HUES64 (cell line): ENCODE data around the gene HRH1.
A peak's percentile ranks its signal among the peaks of the same experiment; 100 is the strongest.
"Not testable (repeated sequence)": the region's sequence is repeated elsewhere in the genome, so short reads cannot be mapped to it uniquely, and the experiment has no call there.

ENCODE experiments used
- H3K27ac ChIP-seq: 2 replicates; pipeline ENCODE4 v1.7.0; 2013; ENCODE audit warnings: low read depth, low read length, inconsistent platforms
- H3K27me3 ChIP-seq: 2 replicates; pipeline ENCODE4 v1.6.1; 2013; ENCODE audit warnings: mild to moderate bottlenecking, low read length; ENCODE audit not compliant: insufficient read depth
- H3K36me3 ChIP-seq: 2 replicates; pipeline ENCODE4 v1.6.1; 2013; ENCODE audit warnings: mild to moderate bottlenecking, low read length; ENCODE audit not compliant: insufficient read depth
- H3K4me1 ChIP-seq: 2 replicates; pipeline ENCODE4 v1.6.1; 2013; ENCODE audit warnings: mild to moderate bottlenecking, low read length, moderate library complexity; ENCODE audit not compliant: insufficient read depth
- H3K4me3 ChIP-seq: 2 replicates; pipeline ENCODE4 v1.5.1; 2013; ENCODE audit warnings: mild to moderate bottlenecking, low read length, moderate library complexity
- H3K9ac ChIP-seq: 2 replicates; pipeline ENCODE4 v1.6.1; 2013; ENCODE audit warnings: mild to moderate bottlenecking, low read depth, low read length
- H3K9me3 ChIP-seq: 2 replicates; pipeline ENCODE4 v1.6.1; 2013; ENCODE audit warnings: low read depth, low read length; ENCODE audit not compliant: insufficient read depth
- WGBS: fragments of 150-250, 120-280 bp; methylation state at CpG from one replicate; pipeline ENCODE4 v1.1.7; 2013; ENCODE audit warnings: missing lambda C conversion rate; 5-methylcytosine and 5-hydroxymethylcytosine counted together

Gene HRH1

DNA sequence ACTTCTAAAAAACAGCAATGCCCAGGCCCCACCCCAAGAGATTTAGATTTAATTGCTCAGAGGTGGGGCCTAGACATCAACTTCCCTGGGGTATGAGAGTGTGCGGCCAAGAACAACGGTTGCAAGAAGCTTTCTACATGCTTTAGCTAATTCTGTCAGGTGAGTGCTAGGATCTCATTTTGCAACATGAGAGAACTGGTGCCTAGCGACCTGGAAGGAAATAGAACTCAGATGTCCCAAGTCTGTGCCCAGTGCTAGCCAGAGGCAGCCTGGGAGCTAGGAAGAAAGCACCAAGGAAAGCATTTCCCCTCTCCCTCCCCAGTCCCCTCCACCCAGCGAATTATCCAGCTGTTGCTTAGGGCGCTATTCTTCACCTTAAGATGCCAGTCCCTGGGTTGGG lies 22.9 kb upstream of the HRH1 start:
- no peak overlapping the region for H3K9ac ChIP-seq
- 68% methylated on average over 5 of the region's 5 CpGs for WGBS
- no peaks in the 10 kb centered on the region for H3K27me3 ChIP-seq
- no peaks in the 10 kb centered on the region for H3K36me3 ChIP-seq
- no peak overlapping the region for H3K27ac ChIP-seq
- H3K4me3 ChIP-seq, result no peak overlapping the region
- no peaks in the 10 kb centered on the region for H3K4me1 ChIP-seq
- no peaks in the 10 kb centered on the region for H3K9me3 ChIP-seq

DNA sequence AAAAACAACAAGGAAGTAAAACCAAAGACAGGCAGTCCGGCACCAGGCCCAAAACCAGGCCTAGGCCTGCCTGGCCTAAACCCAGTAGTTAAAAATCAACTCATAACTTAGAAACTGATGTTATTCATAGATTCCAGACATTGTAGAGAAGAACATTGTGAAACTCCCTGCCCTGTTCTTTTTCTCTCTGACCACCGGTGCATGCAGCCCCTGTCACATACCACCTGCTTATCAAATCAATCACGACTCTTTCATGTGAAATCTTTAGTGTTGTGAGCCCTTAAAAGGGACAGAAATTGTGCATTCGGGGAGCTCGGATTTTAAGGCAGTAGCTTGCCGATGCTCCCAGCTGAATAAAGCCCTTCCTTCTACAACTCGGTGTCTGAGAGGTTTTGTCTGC lies 22.4 kb upstream of the HRH1 start:
- H3K27me3 ChIP-seq, H3K4me1 ChIP-seq, H3K4me3 ChIP-seq, H3K9me3 ChIP-seq, H3K27ac ChIP-seq, H3K36me3 ChIP-seq, H3K9ac ChIP-seq: not testable (repeated sequence)
- 87% methylated on average over 3 of the region's 7 CpGs for WGBS

DNA sequence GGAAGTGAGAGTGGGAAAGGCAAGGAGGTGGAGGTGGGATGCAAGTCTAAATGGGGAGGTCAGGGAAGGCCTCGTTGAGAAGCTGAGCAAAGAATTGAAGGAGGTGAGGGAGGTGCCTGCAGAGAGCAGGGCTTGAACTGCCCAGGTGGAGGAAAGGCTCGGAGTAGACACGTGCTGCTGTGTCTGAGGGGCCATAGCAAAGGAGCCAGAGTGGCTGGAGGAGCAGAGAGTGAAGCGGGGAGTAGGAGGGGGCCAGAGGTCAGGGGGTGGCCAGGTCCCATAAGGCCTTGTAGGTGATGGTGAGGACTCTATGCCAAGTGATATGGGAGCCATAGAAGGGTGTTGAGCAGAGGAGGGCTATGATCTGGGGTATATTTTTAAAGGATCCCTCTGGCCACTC lies 21.4 kb upstream of the HRH1 start:
- no peak overlapping the region for H3K9ac ChIP-seq
- 83% methylated on average over 4 of the region's 4 CpGs for WGBS
- no peak overlapping the region for H3K27ac ChIP-seq
- no peaks in the 10 kb centered on the region for H3K36me3 ChIP-seq
- no peaks in the 10 kb centered on the region for H3K9me3 ChIP-seq
- no peaks in the 10 kb centered on the region for H3K27me3 ChIP-seq
- H3K4me3 ChIP-seq, result no peak overlapping the region
- H3K4me1 ChIP-seq, result no peaks in the 10 kb centered on the region

DNA sequence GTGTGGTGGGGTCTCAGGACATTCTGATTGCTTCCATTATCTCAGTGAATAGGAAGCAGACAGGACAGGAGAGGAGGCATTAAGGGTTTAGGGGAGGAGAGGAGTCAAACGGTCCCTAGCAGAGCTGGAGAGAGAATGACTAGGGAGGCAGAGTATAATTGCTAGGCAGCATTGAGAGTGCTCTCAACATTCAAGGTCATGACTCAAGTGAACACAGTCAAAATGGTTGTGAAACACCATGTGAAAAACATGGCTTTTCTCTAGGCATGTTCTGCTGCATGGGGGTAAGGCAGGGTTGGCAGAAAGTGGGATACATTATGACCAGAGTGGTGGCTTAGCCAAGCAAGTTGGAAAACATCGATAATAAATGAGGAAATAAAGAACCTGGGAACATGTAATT lies 19.5 kb upstream of the HRH1 start:
- Histone ChIP-seq H3K27ac (no peak overlapping the region), H3K27me3 (no peaks in the 10 kb centered on the region), H3K36me3 (no peaks in the 10 kb centered on the region), H3K9me3 (no peaks in the 10 kb centered on the region), H3K9ac (no peak overlapping the region), H3K4me3 (no peak overlapping the region), H3K4me1 (no peaks in the 10 kb centered on the region)
- 85% methylated on average over 2 of the region's 2 CpGs for WGBS

DNA sequence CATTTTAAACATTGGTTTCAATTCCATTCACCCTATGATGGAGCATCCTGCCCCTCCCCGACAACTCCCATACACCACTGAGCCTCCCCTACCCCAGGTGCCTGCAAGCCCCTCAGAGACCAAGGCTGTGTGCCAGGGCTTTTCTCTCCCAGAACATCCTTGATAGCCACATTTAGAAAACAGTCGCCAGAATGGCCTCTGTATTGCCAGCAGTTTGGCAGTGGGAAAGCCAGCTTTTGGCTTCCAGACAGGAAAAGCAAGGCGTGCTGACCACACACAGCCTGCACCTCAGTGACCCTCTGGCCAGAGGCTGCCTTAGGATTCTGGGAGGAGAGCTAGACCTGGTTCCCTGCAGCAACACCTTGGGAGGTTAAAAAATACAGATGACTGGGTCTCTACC lies 18.2 kb upstream of the HRH1 start:
- 96% methylated on average over 3 of the region's 3 CpGs for WGBS
- H3K9ac ChIP-seq, result no peak overlapping the region

DNA sequence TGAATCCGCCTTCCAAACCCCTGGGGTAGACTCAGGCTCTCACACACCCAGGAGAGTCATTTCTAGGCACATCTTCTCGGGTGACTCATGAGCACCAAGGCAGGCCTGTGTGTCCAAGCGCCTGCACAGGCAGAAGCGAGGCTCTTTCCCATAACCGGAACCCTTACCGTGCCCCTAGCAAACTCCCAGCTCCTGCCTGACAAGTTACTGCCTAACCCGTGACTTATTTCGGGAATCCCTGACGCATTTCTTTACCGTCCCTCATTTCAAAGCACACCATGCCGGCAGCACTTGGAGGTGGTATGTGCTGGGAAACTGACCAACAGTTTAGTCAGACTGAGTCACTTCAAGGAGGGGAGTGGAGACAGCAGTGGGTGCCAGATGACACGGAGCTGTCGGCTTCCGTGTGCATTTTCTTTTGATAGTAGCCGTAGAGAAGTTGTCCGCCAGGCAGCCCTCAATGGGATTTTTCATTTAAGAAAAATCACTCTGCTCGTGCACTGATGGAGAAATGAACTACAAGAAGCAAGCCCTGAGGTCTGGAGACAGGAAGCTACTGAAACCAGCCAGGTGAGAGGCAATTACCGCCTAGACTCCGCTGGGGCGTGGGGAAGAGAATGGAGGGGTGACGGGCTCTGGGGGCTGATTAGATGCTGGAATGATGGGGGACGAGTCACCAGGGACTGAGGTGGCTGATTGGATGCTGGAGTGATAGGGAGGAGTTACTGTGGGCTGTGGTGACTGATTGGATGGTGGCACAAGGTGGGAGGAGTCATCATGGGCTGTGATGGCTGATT lies 17.3 kb upstream of the HRH1 start:
- Histone ChIP-seq H3K9ac (no peak overlapping the region), H3K4me1 (no peaks in the 10 kb centered on the region), H3K27ac (no peak overlapping the region), H3K9me3 (no peaks in the 10 kb centered on the region), H3K4me3 (peak overlapping the region; percentile 47), H3K36me3 (no peaks in the 10 kb centered on the region), H3K27me3 (no peaks in the 10 kb centered on the region)
- WGBS, result 56% methylated on average over 22 of the region's 22 CpGs

More for the DNA sequence above, 18.2 kb upstream of the HRH1 start:
- H3K27ac ChIP-seq, result no peak overlapping the region
- H3K4me3 ChIP-seq, result no peak overlapping the region
- H3K4me1 ChIP-seq, result no peaks in the 10 kb centered on the region
- no peaks in the 10 kb centered on the region for H3K27me3 ChIP-seq
- no peaks in the 10 kb centered on the region for H3K36me3 ChIP-seq
- no peaks in the 10 kb centered on the region for H3K9me3 ChIP-seq

DNA sequence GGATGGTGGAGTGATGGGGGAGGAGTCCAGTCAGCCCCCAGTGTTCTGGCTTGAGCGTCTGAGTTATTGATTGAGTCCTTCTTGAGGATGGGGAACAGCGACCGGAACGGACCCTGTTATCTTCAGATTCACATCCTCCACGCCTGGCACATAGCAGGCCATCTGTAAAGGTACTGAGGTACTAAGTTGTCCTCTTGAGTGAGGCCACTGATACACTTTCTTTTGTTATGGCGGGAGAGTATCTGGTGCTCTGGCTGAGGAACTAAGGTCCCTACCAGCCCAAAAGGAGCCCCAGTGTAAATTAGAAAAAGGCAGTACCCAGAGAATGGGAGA lies 16.7 kb upstream of the HRH1 start:
- 78% methylated on average over 6 of the region's 6 CpGs for WGBS
- Histone ChIP-seq H3K9me3 (no peaks in the 10 kb centered on the region), H3K27me3 (no peaks in the 10 kb centered on the region), H3K36me3 (no peaks in the 10 kb centered on the region), H3K4me1 (no peaks in the 10 kb centered on the region), H3K27ac (no peak overlapping the region), H3K9ac (no peak overlapping the region), H3K4me3 (no peak overlapping the region)

DNA sequence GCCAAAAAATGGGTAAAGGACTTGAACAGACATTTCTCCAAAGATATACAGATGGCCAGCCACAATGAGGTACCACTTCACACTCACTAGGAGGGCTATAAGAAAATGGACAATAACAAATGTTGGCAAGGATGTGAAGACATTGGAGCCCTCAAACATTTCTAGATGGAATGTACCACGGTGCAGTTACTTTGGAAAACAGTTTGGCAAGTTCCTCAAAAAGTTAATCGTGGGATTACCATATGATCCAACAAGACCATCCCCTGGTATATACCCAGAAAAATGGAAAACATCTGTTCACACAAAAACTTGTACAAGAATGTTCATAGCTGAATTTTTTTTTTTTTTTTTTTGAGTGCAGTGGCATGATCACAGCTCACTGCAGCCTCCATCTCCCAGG lies 15.9 kb upstream of the HRH1 start:
- H3K4me1 ChIP-seq, result no peaks in the 10 kb centered on the region
- H3K9me3 ChIP-seq, result no peaks in the 10 kb centered on the region
- no peak overlapping the region for H3K9ac ChIP-seq
- no peaks in the 10 kb centered on the region for H3K36me3 ChIP-seq
- H3K27me3 ChIP-seq, result no peaks in the 10 kb centered on the region
- H3K4me3 ChIP-seq, result no peak overlapping the region
- WGBS, result 94% methylated on average over 2 of the region's 2 CpGs
- no peak overlapping the region for H3K27ac ChIP-seq

DNA sequence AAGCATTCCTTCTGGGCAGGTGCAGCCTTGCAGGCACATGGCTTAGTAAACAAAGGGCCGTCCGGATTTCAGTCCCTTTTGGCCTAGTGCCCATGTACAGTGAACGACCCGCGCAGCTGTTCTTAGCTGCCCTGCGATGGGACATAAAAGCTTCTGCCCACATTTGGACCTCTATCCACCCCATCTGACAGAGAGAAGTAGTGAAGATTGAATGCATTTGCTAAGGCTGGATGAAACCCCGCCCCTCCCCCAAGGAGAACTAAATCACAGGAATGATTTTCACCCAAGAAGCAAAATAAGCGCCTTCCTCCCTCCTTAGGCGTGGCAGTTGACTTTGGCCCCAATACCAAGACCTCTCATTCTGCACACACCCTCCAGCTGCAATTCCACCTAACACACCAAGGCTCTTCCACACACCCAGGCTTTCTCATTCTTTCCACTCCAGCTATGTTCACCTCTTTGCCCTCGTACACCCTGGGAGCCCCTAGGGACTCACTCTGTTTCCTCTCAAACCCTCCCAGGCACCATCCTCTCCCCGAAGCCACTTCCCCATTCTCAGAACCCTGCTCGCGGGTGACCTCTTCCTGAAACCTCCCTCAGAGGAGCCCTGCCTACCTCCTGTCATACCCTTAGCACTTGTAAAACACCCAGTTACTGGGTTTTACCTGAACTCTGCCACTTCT lies 14.1 kb upstream of the HRH1 start:
- no peaks in the 10 kb centered on the region for H3K4me1 ChIP-seq
- no peak overlapping the region for H3K27ac ChIP-seq
- no peak overlapping the region for H3K9ac ChIP-seq
- no peaks in the 10 kb centered on the region for H3K36me3 ChIP-seq
- H3K9me3 ChIP-seq, result no peaks in the 10 kb centered on the region
- H3K27me3 ChIP-seq, result no peaks in the 10 kb centered on the region
- no peak overlapping the region for H3K4me3 ChIP-seq
- WGBS, result 90% methylated on average over 13 of the region's 13 CpGs

DNA sequence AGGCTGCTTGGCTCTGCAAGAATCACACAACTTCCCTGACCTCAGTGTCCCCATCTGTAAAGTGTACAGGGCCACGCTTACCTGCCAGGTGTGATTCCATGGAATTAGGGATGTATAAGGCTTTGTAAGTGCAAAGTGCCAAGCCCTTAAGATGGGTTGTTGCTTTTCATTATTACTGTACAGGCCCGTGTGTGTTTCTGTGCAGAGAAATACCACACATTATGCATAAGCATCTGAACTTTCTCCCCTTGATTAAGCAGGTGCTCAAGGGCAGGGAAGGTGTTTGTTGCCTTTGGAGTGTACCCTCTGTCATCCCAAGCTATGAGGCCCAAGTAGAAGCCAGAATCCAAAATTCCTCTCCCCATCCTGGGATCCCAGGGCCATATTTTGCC lies 13.6 kb upstream of the HRH1 start:
- no peak overlapping the region for H3K9ac ChIP-seq
- 86% methylated on average over 2 of the region's 2 CpGs for WGBS

DNA sequence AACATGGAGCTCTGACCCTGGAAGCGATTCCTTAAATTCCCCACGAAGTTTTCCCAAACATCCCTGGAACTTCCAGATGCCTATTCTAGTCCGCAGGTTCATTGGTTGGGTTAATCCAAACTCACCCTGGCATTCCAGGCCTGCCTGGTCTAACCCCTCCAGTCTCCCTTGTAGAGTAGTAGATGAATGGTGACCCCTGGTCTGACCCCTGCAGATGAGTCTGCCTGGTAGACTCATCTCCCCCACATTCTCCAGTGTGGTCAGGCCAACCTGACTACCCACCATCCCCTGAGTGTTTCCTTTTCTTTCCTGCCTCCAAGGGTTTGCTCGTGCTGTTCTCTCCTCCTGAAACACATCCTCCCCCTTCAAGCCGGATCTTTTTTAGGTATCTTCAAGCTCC lies 10.8 kb upstream of the HRH1 start:
- H3K9me3 ChIP-seq, result no peaks in the 10 kb centered on the region
- no peak overlapping the region for H3K27ac ChIP-seq
- H3K4me3 ChIP-seq, result no peak overlapping the region
- no peaks in the 10 kb centered on the region for H3K4me1 ChIP-seq
- H3K27me3 ChIP-seq, result no peaks in the 10 kb centered on the region
- H3K36me3 ChIP-seq, result no peaks in the 10 kb centered on the region
- H3K9ac ChIP-seq, result no peak overlapping the region
- 93% methylated on average over 5 of the region's 5 CpGs for WGBS

More for the DNA sequence above, 13.6 kb upstream of the HRH1 start:
- Histone ChIP-seq H3K9me3 (no peaks in the 10 kb centered on the region), H3K27me3 (no peaks in the 10 kb centered on the region), H3K4me3 (no peak overlapping the region), H3K4me1 (no peaks in the 10 kb centered on the region), H3K27ac (no peak overlapping the region), H3K36me3 (no peaks in the 10 kb centered on the region)
